Tibial nerve (tissue), 4 donors: Measurements from ENCODE around the gene CLIC1. TPM values are rescaled to one million over a fixed set of nuclear protein-coding genes. Genes with fewer than 3 reads are reported as not detected.
A peak's percentile ranks its signal among the peaks of the same experiment; 100 is the strongest.

Experiments used
- DNase-seq, 2 donors: peaks; one replicate each; pipeline ENCODE4 v3.0.0-alpha.2; 2019; ENCODE audit warnings: low spot score in 2 of 2
- H3K27ac ChIP-seq, 4 donors: fragments of 200-600 bp; sonication (generic) in 3 of 4; one replicate each; pipeline ENCODE4 v1.5.1; 2017 to 2019; ENCODE audit warnings: mild to moderate bottlenecking in 1 of 4
- H3K27me3 ChIP-seq, 2 donors: fragments of 200-600 bp; sonication (generic) in 1 of 2; one replicate each; pipeline versions ENCODE4 v1.5.1 to v1.6.0; 2017 to 2019
- H3K36me3 ChIP-seq, 3 donors: fragments of 200-600 bp; sonication (generic); one replicate each; pipeline ENCODE4 v1.5.1; 2018 to 2019
- H3K4me1 ChIP-seq, 4 donors: fragments of 200-600 bp; sonication (generic) in 3 of 4; one replicate each; pipeline ENCODE4 v1.5.1; 2017 to 2019
- H3K4me3 ChIP-seq, 4 donors: fragments of 200-600 bp; sonication (generic) in 3 of 4; one replicate each; pipeline ENCODE4 v1.5.1; 2017 to 2019; ENCODE audit warnings: mild to moderate bottlenecking in 1 of 4, moderate library complexity in 1 of 4
- H3K9me3 ChIP-seq, 4 donors: fragments of 200-600 bp; sonication (generic) in 3 of 4; one replicate each; pipeline ENCODE4 v1.5.1; 2017 to 2019
- EP300 ChIP-seq, 2 donors: sonication (generic); formaldehyde crosslinking; IDR thresholded peaks; one replicate each; pipeline ENCODE4 v1.6.1; 2017; ENCODE audit warnings: antibody characterized with exemption in 2 of 2, mild to moderate bottlenecking in 1 of 2
- POLR2A ChIP-seq, 2 donors: fragments of 450-650 bp; IDR thresholded peaks; one replicate each; pipeline ENCODE4 v1.6.1; 2017; ENCODE audit warnings: antibody characterized with exemption in 2 of 2, mild to moderate bottlenecking in 2 of 2, moderate library complexity in 2 of 2
- WGBS, 2 donors: methylation state at CpG; one replicate each; pipeline ENCODE4 v1.1.5; 2018; 5-methylcytosine and 5-hydroxymethylcytosine counted together
- total RNA-seq, 4 donors: library from RNA; depleted of rRNA; stranded (reverse); fragments of >200 nt; gene quantifications; one replicate each; pipeline ENCODE4 v1.1.0, GENCODE V29; 2016
- TF ChIP-seq, protein P1 (sequence below), 5 experiments: fragments of 200-600 bp in 3 of 5; fragments of 450-650 bp in 2 of 5; sonication (generic) in 3 of 5; IDR thresholded peaks; one replicate each; pipeline ENCODE4 v1.5.1; 2016 to 2019; ENCODE audit warnings: antibody characterized with exemption in 5 of 5, mild to moderate bottlenecking in 3 of 5, moderate library complexity in 2 of 5

Gene CLIC1
- total RNA-seq, 4 donors from 2014 or later: 216 to 341 (median 246) TPM

- H3K36me3 ChIP-seq: peaks cover 0 to 33% (median 0%) of the 10 kb centered on the region in 3 donors
- peak overlapping the region; percentile 89 to 98 (median 96) for H3K27ac ChIP-seq
- no peak for DNase-seq
- no peaks in the 10 kb centered on the region for H3K9me3 ChIP-seq
- H3K27me3 ChIP-seq: no peaks in the 10 kb centered on the region
- peak overlapping the region; percentile 61 to 92 (median 76) for H3K4me3 ChIP-seq
- WGBS, 2 donors: 14 to 21% methylated on average over 7 of the region's 7 CpGs
- H3K4me1 ChIP-seq: peaks cover 0 to 38% (median 16%) of the 10 kb centered on the region in 4 donors
- no peak for TF ChIP-seq POLR2A (IDR thresholded peaks at IDR 0.05)
- TF ChIP-seq EP300 (IDR thresholded peaks at IDR 0.05): no peak
These were observed 34.5 kb downstream of the CLIC1 start for GRCh38 chr6:31701666-31702404.

DNA sequence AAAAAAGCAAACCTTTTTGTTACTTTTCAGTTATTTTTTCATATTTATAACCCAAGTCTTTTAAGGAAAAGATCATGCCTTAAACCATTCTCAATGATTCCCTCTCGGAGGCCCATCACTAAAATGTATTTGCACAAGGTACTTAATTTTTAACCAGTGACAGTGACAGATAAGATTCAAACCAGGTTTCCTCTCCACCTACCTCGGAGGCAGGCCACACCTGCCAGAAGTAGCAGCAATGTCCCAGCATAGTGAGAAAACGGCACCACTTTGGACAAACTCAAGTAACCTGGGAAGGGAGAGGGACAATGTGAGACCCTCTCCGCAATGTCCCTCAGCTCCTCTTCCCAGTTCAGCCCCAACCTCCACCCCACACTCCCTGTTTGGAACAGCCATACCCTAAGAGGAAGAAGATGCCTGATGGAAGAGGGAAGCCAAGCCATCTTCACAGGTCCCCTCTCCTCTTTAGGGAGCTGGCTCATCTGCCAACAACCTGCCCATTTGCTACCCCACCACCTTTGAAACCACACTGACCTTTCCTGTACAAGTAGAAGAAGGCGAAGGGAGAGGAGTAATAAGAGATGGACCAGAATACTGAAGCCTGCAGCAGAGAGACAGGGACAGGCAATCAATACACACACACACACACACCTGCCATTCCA lies 35.5 kb downstream of the CLIC1 start:
- Histone ChIP-seq H3K27me3 (no peaks in the 10 kb centered on the region), H3K9me3 (no peaks in the 10 kb centered on the region), H3K36me3 (peaks cover 0 to 43% (median 5%) of the 10 kb centered on the region in 3 donors), H3K4me1 (peaks cover 0 to 38% (median 16%) of the 10 kb centered on the region in 4 donors), H3K27ac (peak overlapping the region in 1 of 4 donors; percentile 98), H3K4me3 (no peak overlapping the region)
- TF ChIP-seq POLR2A (IDR thresholded peaks at IDR 0.05) (no peak), EP300 (IDR thresholded peaks at IDR 0.05) (no peak)
- TF ChIP-seq, protein P1, sequence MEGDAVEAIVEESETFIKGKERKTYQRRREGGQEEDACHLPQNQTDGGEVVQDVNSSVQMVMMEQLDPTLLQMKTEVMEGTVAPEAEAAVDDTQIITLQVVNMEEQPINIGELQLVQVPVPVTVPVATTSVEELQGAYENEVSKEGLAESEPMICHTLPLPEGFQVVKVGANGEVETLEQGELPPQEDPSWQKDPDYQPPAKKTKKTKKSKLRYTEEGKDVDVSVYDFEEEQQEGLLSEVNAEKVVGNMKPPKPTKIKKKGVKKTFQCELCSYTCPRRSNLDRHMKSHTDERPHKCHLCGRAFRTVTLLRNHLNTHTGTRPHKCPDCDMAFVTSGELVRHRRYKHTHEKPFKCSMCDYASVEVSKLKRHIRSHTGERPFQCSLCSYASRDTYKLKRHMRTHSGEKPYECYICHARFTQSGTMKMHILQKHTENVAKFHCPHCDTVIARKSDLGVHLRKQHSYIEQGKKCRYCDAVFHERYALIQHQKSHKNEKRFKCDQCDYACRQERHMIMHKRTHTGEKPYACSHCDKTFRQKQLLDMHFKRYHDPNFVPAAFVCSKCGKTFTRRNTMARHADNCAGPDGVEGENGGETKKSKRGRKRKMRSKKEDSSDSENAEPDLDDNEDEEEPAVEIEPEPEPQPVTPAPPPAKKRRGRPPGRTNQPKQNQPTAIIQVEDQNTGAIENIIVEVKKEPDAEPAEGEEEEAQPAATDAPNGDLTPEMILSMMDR (IDR thresholded peaks at IDR 0.05): no peak
- DNase-seq: no peak
- WGBS, 2 donors: 86 to 88% methylated on average over 5 of the region's 5 CpGs

- Histone ChIP-seq H3K27me3 (no peaks in the 10 kb centered on the region), H3K9me3 (no peaks in the 10 kb centered on the region), H3K27ac (no peak overlapping the region), H3K36me3 (peaks cover 0 to 76% (median 5%) of the 10 kb centered on the region in 3 donors), H3K4me1 (peaks cover 0 to 30% (median 13%) of the 10 kb centered on the region in 4 donors), H3K4me3 (no peak overlapping the region)
- DNase-seq: no peak
- WGBS, 2 donors: 38 to 57% methylated on average over 3 of the region's 3 CpGs
- no peak for TF ChIP-seq POLR2A (IDR thresholded peaks at IDR 0.05)
- TF ChIP-seq, protein P1 (IDR thresholded peaks at IDR 0.05): no peak
- TF ChIP-seq EP300 (IDR thresholded peaks at IDR 0.05): no peak
These were observed 38.8 kb downstream of the CLIC1 start for GRCh38 chr6:31697555-31697954.

- Histone ChIP-seq H3K4me1 (no peaks in the 10 kb centered on the region), H3K27ac (peak overlapping the region in 1 of 4 donors; percentile 16), H3K9me3 (no peaks in the 10 kb centered on the region), H3K27me3 (no peaks in the 10 kb centered on the region), H3K4me3 (no peak overlapping the region), H3K36me3 (peaks cover under 1 to 98% (median 10%) of the 10 kb centered on the region in 3 donors)
- DNase-seq: no peak
- TF ChIP-seq EP300 (IDR thresholded peaks at IDR 0.05): no peak
- no peak for TF ChIP-seq POLR2A (IDR thresholded peaks at IDR 0.05)
- TF ChIP-seq, protein P1 (IDR thresholded peaks at IDR 0.05): no peak
- WGBS, 2 donors: 86 to 88% methylated on average over 6 of the region's 6 CpGs
These were observed 42.8 kb downstream of the CLIC1 start for GRCh38 chr6:31693535-31693934.

DNA sequence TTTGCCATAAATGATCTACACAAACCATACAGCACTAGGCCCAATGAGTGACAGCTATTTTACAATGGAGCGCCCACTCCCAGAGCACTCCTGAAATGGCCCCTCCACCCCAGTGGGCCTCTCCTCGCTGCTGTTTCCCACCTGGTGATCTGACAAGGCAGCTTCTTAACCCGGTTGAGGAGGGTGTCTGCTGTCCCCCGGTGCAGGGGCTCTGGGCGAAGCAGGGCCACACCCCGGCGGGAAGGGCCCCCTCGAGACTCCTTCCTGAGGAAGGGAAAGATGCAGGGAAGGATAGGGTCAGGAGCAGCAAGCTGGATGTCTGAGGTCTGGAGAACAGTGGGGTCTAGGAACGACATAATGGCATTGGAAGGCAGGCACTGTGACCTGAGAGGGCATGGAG lies 43.4 kb downstream of the CLIC1 start:
- no peak for DNase-seq
- Histone ChIP-seq H3K36me3 (peaks cover 4 to 100% (median 10%) of the 10 kb centered on the region in 3 donors), H3K27me3 (no peaks in the 10 kb centered on the region), H3K4me3 (no peak overlapping the region), H3K9me3 (no peaks in the 10 kb centered on the region), H3K27ac (peak overlapping the region in 2 of 4 donors; percentile 16 to 44), H3K4me1 (no peaks in the 10 kb centered on the region)
- WGBS, 2 donors: 70 to 80% methylated on average over 9 of the region's 9 CpGs
- TF ChIP-seq EP300 (IDR thresholded peaks at IDR 0.05): no peak
- TF ChIP-seq POLR2A (IDR thresholded peaks at IDR 0.05): no peak
- TF ChIP-seq, protein P1 (IDR thresholded peaks at IDR 0.05): no peak
